Hematopoietic multipotent progenitor cell (in vitro differentiated cells): ENCODE results near the gene ARHGEF40. TPM values are rescaled to one million over a fixed set of nuclear protein-coding genes. Genes with fewer than 3 reads are reported as not detected.

Experiments used
- DNase-seq, 3 donors: peaks; one replicate each; pipeline ENCODE4 v3.0.0-alpha.2; 2011 to 2015; ENCODE audit warnings: low read depth in 2 of 3, low spot score in 2 of 3
- small RNA-seq: library from RNA; depleted of rRNA; stranded (forward); fragments of <200 nt; gene quantifications from one replicate; pipeline ENCODE3, GENCODE V24; 2012
- total RNA-seq: library from RNA; depleted of rRNA; stranded (reverse); fragments of >200 nt; gene quantifications from one replicate; pipeline ENCODE4 v1.2.3, GENCODE V29; 2012

Gene ARHGEF40
- total RNA-seq, 1 donor, result 35.5 TPM

GRCh38 chr14:21109377-21110138, 39.5 kb downstream of the ARHGEF40 start:
- no peak for DNase-seq

- DNase-seq, result no peak
These were observed 42.2 kb downstream of the ARHGEF40 start for GRCh38 chr14:21112255-21112654.

GRCh38 chr14:21113369-21113768, 43.3 kb downstream of the ARHGEF40 start:
- DNase-seq, result no peak

- DNase-seq, result no peak
These were observed 48.8 kb downstream of the ARHGEF40 start for GRCh38 chr14:21118933-21119332.

- no peak for DNase-seq
These were observed 50.6 kb downstream of the ARHGEF40 start for GRCh38 chr14:21120686-21121085.

- DNase-seq, result no peak
These were observed 51.0 kb downstream of the ARHGEF40 start for GRCh38 chr14:21121122-21121521.

- DNase-seq, result no peak
These were observed 53.3 kb downstream of the ARHGEF40 start for GRCh38 chr14:21123429-21123828.

- no peak for DNase-seq
These were observed 63.8 kb downstream of the ARHGEF40 start for GRCh38 chr14:21133901-21134300.

- DNase-seq, result peak in 1 of 3 donors; percentile 47
These were observed 65.9 kb downstream of the ARHGEF40 start for GRCh38 chr14:21136024-21136423.

Small RNAs within 50 kb of the gene (small RNA-seq; reads per million reads assigned to genes)
- not detected for gene RNU6-252P

Other genes starting within 250 kb of the ARHGEF40 start
- gene RNASE3, start 178.9 kb upstream of the ARHGEF40 start, total RNA-seq, result 3.0 TPM
- 11.6 TPM for gene RNASE2, start 114.8 kb upstream of the ARHGEF40 start, total RNA-seq
- gene METTL17, start 80.3 kb upstream of the ARHGEF40 start, total RNA-seq, result 58.4 TPM
- gene SLC39A2, start 71.0 kb upstream of the ARHGEF40 start, total RNA-seq, result not detected
- gene NDRG2, start 45.2 kb upstream of the ARHGEF40 start, total RNA-seq, result 21.8 TPM
- not detected for gene TPPP2, start 40.1 kb upstream of the ARHGEF40 start, total RNA-seq
- gene RNASE13, start 35.5 kb upstream of the ARHGEF40 start, total RNA-seq, result not detected
- not detected for gene RNASE7, start 27.9 kb upstream of the ARHGEF40 start, total RNA-seq
- gene RNASE8, start 12.5 kb upstream of the ARHGEF40 start, total RNA-seq, result not detected
- gene ZNF219, start 28.4 kb downstream of the ARHGEF40 start, total RNA-seq, result 31.2 TPM
- not detected for gene TMEM253, start 30.8 kb downstream of the ARHGEF40 start, total RNA-seq
- under 0.01 TPM for gene OR5AU1, start 85.8 kb downstream of the ARHGEF40 start, total RNA-seq
- 273 TPM for gene HNRNPC, start 199.1 kb downstream of the ARHGEF40 start, total RNA-seq
- gene RPGRIP1, start 209.8 kb downstream of the ARHGEF40 start, total RNA-seq, result under 0.01 TPM